Calu3 (cell line): ENCODE data around the gene ARMC3. TPM values are rescaled to one million over a fixed set of nuclear protein-coding genes. Genes with fewer than 3 reads are reported as not detected.
"Not testable (repeated sequence)": the region's sequence is repeated elsewhere in the genome, so short reads cannot be mapped to it uniquely, and the experiment has no call there.

ENCODE experiments used
- BruUV-seq: library from RNA; stranded (reverse); fragments of 400-500 nt; replicated peaks from 2 replicates; lab custom pipeline; 2021; lab: Mats Ljungman, UMichigan
- CTCF ChIA-PET: fragments of 300-600 bp; sonication (Branson Sonifier 250); formaldehyde crosslinking; loops from one replicate; lab custom pipeline; 2022; ENCODE audit warnings: antibody characterized with exemption; lab: Charles Lee
- DNase-seq: peaks from one replicate; pipeline ENCODE4 v3.0.0; 2022
- H3K27ac Mint-ChIP-seq: one replicate; pipeline ENCODE4 v1.8.0; 2022; ENCODE audit warnings: mixed read lengths; ENCODE audit not compliant: unreplicated experiment
- H3K27me3 Mint-ChIP-seq: one replicate; pipeline ENCODE4 v1.8.0; 2022; ENCODE audit warnings: mixed read lengths; ENCODE audit not compliant: unreplicated experiment
- H3K36me3 Mint-ChIP-seq: one replicate; pipeline ENCODE4 v1.8.0; 2022; ENCODE audit warnings: mild to moderate bottlenecking, moderate library complexity, mixed read lengths; ENCODE audit not compliant: insufficient read depth, unreplicated experiment
- H3K4me1 Mint-ChIP-seq: one replicate; pipeline ENCODE4 v1.8.0; 2022; ENCODE audit warnings: mild to moderate bottlenecking, low read depth, mixed read lengths; ENCODE audit not compliant: unreplicated experiment
- H3K4me3 Mint-ChIP-seq: one replicate; pipeline ENCODE4 v1.8.0; 2022; ENCODE audit warnings: mild to moderate bottlenecking, low read depth, moderate library complexity, mixed read lengths; ENCODE audit not compliant: unreplicated experiment
- H3K9me3 Mint-ChIP-seq: one replicate; pipeline ENCODE4 v1.8.0; 2022; ENCODE audit warnings: low read depth, mixed read lengths; ENCODE audit not compliant: unreplicated experiment
- CTCF ChIP-seq: fragments of 200-600 bp; IDR thresholded peaks from one replicate; pipeline ENCODE4 v1.8.0; 2022; ENCODE audit warnings: antibody characterized with exemption; ENCODE audit not compliant: unreplicated experiment
- intact Hi-C: fragments of 100-400 bp; cut with micrococcal nuclease; formaldehyde crosslinking; loops from one replicate; pipeline ENCODE4 v1.10.0; 2022; ENCODE audit not compliant: unreplicated experiment
- total RNA-seq: library from RNA; stranded (reverse); gene quantifications from 2 replicates; pipeline ENCODE4 v1.2.3, GENCODE V29; 2022

Gene ARMC3
- total RNA-seq, 1 experiment from 2014 or later, result 0.97 TPM

GRCh38 chr10:22900841-22901601, 26.8 kb upstream of the ARMC3 start:
- Mint-ChIP-seq H3K36me3 (no peaks in the 10 kb centered on the region), H3K27me3 (no peaks in the 10 kb centered on the region)

DNA sequence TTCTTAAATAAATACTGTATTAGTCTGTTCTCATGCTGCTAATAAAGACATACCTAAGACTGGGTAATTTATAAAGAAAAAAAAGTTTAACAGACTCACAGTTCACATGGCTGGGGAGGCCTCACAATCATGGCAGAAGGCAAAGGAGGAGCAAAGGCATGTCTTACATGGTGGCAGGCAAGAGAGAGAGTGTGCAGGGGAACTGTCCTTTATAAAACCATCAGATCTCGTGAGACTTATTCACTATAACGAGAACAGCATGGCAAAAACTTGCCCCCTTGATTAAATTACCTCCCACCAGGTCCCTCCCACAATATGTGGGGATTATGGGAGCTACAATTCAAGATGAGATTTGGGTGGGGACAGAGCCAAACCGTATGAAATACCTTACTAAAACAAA, 25.7 kb upstream of the ARMC3 start:
- H3K4me1 Mint-ChIP-seq, H3K27me3 Mint-ChIP-seq, H3K27ac Mint-ChIP-seq, H3K9me3 Mint-ChIP-seq, DNase-seq, H3K36me3 Mint-ChIP-seq, H3K4me3 Mint-ChIP-seq, intact Hi-C loops, BruUV-seq: not testable (repeated sequence)
- CTCF ChIA-PET, result interaction anchor here (0.6 kb wide), 1 partner anchor 197 kb away, joined by 7 read pairs; no protein-coding TSS in a partner anchor

More at GRCh38 chr10:22900841-22901601, 26.8 kb upstream of the ARMC3 start:
- no peak for TF ChIP-seq CTCF
- H3K9me3 Mint-ChIP-seq, result peaks cover 2% of the 10 kb centered on the region
- no peaks in the 10 kb centered on the region for H3K4me1 Mint-ChIP-seq
- no peak for DNase-seq
- H3K27ac Mint-ChIP-seq, result no peak overlapping the region
- no TSS peak for BruUV-seq
- intact Hi-C loops, result no loop called here
- H3K4me3 Mint-ChIP-seq, result no peak overlapping the region
- CTCF ChIA-PET, result no interaction called here

- intact Hi-C loops, result no loop called here
- DNase-seq, result no peak
- BruUV-seq, result no TSS peak
- CTCF ChIA-PET, result interaction anchor here (0.7 kb wide), 1 partner anchor 1806 kb away, joined by 3 read pairs; no protein-coding TSS in a partner anchor
- TF ChIP-seq CTCF, result no peak
- peaks cover 5% of the 10 kb centered on the region for H3K9me3 Mint-ChIP-seq
- H3K27ac Mint-ChIP-seq, result no peak overlapping the region
- H3K4me1 Mint-ChIP-seq, result no peaks in the 10 kb centered on the region
- H3K4me3 Mint-ChIP-seq, result no peak overlapping the region
- no peaks in the 10 kb centered on the region for H3K27me3 Mint-ChIP-seq
- H3K36me3 Mint-ChIP-seq, result no peaks in the 10 kb centered on the region
Observed at GRCh38 chr10:22903694-22904093, 24.2 kb upstream of the ARMC3 start.

GRCh38 chr10:22906767-22907166, 21.1 kb upstream of the ARMC3 start:
- no peaks in the 10 kb centered on the region for H3K36me3 Mint-ChIP-seq
- intact Hi-C loops, result no loop called here
- H3K27ac Mint-ChIP-seq, result no peak overlapping the region
- peaks cover 6% of the 10 kb centered on the region for H3K9me3 Mint-ChIP-seq
- H3K4me1 Mint-ChIP-seq, result no peaks in the 10 kb centered on the region
- DNase-seq, result no peak
- no peaks in the 10 kb centered on the region for H3K27me3 Mint-ChIP-seq
- TF ChIP-seq CTCF, result no peak
- H3K4me3 Mint-ChIP-seq, result no peak overlapping the region
- CTCF ChIA-PET, result no interaction called here
- BruUV-seq, result no TSS peak

DNA sequence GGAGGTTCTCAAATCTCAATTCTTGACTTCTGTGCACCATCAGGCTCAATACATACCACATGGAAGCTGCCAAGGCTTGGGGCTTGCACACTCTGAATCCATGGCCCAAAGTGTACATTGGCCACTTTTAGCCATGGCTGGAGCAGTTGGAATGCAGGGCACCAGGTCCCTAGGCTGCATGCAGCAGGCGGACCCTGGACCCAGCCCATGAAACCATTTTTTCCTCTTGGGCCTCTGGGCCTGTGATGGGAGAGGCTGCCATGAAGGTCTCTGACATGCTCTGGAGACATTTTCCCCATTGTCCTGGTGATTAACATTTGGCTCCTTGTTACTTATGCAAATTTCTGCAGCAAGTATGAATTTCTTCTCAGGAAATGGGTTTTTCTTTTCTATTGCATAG, 19.0 kb upstream of the ARMC3 start:
- Mint-ChIP-seq H3K27ac (no peak overlapping the region), H3K9me3 (peaks cover 6% of the 10 kb centered on the region), H3K27me3 (no peaks in the 10 kb centered on the region), H3K4me1 (no peaks in the 10 kb centered on the region), H3K4me3 (no peak overlapping the region), H3K36me3 (no peaks in the 10 kb centered on the region)
- DNase-seq, result no peak
- CTCF ChIA-PET, result no interaction called here
- TF ChIP-seq CTCF, result no peak
- no TSS peak for BruUV-seq
- intact Hi-C loops, result no loop called here

DNA sequence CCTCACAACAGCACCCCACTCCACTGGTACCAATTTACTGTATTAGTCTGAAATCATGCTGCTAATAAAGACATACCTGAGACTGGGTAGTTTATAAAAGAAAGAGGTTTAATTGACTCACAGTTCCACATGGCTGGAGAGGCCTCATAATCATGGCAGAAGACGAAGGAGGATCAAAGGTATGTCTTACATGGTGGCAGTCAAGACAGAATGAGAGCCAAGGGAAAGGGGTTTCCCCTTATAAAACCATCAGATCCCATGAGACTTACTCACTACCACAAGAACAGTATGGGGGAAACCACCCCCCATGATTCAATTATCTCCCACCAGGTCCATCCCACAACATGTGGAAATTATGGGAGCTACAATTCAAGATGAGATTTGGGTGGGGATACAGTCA, 18.2 kb upstream of the ARMC3 start:
- H3K4me1 Mint-ChIP-seq, BruUV-seq, DNase-seq, intact Hi-C loops, CTCF ChIA-PET, H3K27me3 Mint-ChIP-seq, H3K4me3 Mint-ChIP-seq, H3K36me3 Mint-ChIP-seq, H3K27ac Mint-ChIP-seq, H3K9me3 Mint-ChIP-seq: not testable (repeated sequence)
